Measurements from ENCODE around the gene CTNNB1. TPM values are rescaled to one million over a fixed set of nuclear protein-coding genes. Genes with fewer than 3 reads are reported as not detected.

CTNNB1 gene
- total and polyA plus RNA-seq, 8 donors, result 65.7 to 658 (median 203) TPM

DNA sequence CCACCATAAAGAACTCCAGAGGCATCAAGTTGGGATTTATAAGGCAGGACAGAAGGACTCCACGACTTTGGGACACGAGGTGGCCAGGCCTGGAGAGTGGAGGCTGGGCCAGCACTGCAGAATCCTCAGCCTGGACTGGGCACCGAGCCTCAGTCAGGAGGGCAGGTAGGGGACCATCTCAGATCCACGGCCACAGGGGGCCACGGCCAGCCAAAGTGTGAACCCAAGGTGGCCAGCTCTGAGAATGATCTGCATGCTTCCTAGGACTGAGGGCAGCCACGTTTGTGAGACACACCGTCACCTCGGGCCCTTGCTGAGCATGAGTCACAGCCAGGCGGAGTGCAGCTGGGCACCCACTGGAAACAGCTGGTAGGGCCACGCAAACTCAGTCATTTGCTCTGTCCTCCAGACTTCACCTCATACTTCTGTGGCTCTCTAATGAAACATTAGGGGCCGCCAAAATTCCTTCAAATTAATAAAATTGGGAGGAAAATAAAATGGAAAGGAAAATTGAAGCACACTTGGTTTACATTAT, 65.8 kb downstream of the CTNNB1 start:
- H3K4me1 ChIP-seq, result no peaks in the 10 kb centered on the region
- no peaks in the 10 kb centered on the region for H3K9me3 ChIP-seq
- no peaks in the 10 kb centered on the region for H3K27me3 ChIP-seq
- H3K27ac ChIP-seq, result no peak overlapping the region
- intact Hi-C loops (cut with DNase I; ENCODE audit: low total_unique reads), result no loop called here
- WGBS, 5 donors, result 85 to 87% (median 86%) methylated on average over 7 to 11 of the region's 11 CpGs
- TF ChIP-seq EP300 (IDR thresholded peaks at IDR 0.05), result no peak
- TF ChIP-seq, protein P1, sequence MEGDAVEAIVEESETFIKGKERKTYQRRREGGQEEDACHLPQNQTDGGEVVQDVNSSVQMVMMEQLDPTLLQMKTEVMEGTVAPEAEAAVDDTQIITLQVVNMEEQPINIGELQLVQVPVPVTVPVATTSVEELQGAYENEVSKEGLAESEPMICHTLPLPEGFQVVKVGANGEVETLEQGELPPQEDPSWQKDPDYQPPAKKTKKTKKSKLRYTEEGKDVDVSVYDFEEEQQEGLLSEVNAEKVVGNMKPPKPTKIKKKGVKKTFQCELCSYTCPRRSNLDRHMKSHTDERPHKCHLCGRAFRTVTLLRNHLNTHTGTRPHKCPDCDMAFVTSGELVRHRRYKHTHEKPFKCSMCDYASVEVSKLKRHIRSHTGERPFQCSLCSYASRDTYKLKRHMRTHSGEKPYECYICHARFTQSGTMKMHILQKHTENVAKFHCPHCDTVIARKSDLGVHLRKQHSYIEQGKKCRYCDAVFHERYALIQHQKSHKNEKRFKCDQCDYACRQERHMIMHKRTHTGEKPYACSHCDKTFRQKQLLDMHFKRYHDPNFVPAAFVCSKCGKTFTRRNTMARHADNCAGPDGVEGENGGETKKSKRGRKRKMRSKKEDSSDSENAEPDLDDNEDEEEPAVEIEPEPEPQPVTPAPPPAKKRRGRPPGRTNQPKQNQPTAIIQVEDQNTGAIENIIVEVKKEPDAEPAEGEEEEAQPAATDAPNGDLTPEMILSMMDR (IDR thresholded peaks at IDR 0.05), result no peak
- TF ChIP-seq POLR2AphosphoS5 (IDR thresholded peaks at IDR 0.05), result no peak
- TF ChIP-seq POLR2A (IDR thresholded peaks at IDR 0.05), result no peak
- H3K4me3 ChIP-seq, result no peak overlapping the region
- DNase-seq, result no peak
- no peaks in the 10 kb centered on the region for H3K36me3 ChIP-seq

DNA sequence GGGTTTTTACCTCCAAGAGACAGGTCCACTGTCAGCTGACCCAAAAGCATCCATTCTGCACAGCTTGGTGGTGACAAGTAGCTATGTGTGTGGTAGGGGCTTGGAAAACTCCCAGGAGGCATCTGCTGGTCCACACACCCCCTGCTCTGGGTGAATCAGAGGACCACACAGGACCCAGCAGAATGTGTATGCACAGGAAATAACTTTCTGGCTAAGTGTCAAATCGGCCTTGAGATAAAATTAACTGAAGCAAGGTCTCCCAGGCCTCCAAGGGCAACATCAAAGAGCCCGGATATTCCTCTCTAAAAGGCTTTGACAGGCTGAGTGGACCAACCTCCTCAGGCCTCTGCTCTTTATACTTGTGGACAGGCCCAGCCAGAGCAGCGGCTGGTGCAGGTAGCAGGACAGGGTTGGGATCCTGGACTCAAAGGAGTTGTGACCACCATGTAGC, 66.5 kb downstream of the CTNNB1 start:
- no peak overlapping the region for H3K4me3 ChIP-seq
- H3K4me1 ChIP-seq, result no peaks in the 10 kb centered on the region
- TF ChIP-seq EP300 (IDR thresholded peaks at IDR 0.05) (no peak), POLR2AphosphoS5 (IDR thresholded peaks at IDR 0.05) (no peak), POLR2A (IDR thresholded peaks at IDR 0.05) (no peak)
- TF ChIP-seq, protein P1 (IDR thresholded peaks at IDR 0.05), result no peak
- H3K36me3 ChIP-seq, result no peaks in the 10 kb centered on the region
- no peaks in the 10 kb centered on the region for H3K9me3 ChIP-seq
- H3K27ac ChIP-seq, result no peak overlapping the region
- H3K27me3 ChIP-seq, result no peaks in the 10 kb centered on the region
- intact Hi-C loops (cut with DNase I; ENCODE audit: low total_unique reads), result no loop called here
- WGBS, 5 donors, result 19 to 46% (median 24%) methylated on average over 3 of the region's 3 CpGs
- DNase-seq, result peak in 1 of 2 donors; percentile 57

DNA sequence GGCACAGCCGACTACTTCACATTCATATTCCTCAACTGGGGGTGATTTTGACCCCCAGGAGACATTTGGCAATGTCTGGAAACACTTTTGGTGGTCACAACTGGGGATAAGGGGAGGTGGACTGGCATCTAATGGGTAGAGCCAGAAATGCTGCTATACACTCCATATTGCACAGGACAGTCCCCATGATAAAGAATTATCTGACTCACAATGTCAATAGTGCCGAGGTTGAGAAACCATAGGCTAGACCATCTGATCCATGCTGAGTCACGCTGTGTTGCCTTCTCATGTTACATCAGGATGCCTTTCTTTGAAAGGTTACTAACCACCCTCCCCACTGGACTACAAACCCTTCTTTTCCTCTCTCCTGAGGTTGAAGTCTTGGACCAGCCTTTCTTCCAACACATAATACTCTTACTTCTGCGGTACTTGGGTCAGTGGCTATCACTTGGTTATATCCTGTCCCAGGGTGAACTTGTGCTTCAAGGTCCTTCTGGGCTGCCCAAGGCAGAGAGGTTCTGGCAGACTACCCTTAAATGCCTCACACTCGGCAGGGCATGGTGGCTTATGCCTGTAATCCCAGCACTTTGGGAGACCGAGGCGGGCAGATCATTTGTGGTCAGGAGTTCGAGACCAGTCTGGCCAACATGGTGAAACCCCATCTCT, 68.8 kb downstream of the CTNNB1 start:
- Histone ChIP-seq H3K27ac (no peak overlapping the region), H3K27me3 (no peaks in the 10 kb centered on the region), H3K9me3 (peaks cover 0 to 20% (median 10%) of the 10 kb centered on the region in 4 donors), H3K4me3 (no peak overlapping the region), H3K36me3 (no peaks in the 10 kb centered on the region), H3K4me1 (no peaks in the 10 kb centered on the region)
- no peak for DNase-seq
- intact Hi-C loops (cut with DNase I; ENCODE audit: low total_unique reads), result no loop called here
- WGBS, 5 donors, result 90 to 93% (median 91%) methylated on average over 7 to 8 of the region's 8 CpGs
- TF ChIP-seq POLR2AphosphoS5 (IDR thresholded peaks at IDR 0.05) (peak in 2 of 3 donors; percentile 8 to 11), POLR2A (IDR thresholded peaks at IDR 0.05) (no peak), EP300 (IDR thresholded peaks at IDR 0.05) (no peak)

DNA sequence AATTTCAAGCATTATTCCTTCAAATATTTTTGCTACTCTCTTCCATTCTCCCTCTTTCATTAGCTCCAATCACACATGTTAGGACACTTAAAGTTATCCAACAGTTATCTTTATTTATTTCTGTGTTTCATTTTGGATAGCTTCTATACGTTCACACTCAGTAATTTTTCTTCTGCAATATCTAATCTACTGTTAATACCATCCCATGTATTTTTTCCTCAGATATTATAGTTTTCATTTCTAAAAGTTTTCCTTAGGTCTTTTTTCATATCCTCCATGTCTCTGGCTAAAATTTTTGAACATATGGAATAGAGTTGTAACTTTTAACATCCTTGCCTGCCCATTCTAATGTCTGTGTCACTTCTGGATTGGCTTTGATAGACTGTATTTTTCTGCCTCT, 73.4 kb downstream of the CTNNB1 start:
- intact Hi-C loops (cut with DNase I; ENCODE audit: low total_unique reads), result no loop called here
- no peak overlapping the region for H3K4me3 ChIP-seq
- no peaks in the 10 kb centered on the region for H3K4me1 ChIP-seq
- TF ChIP-seq EP300 (IDR thresholded peaks at IDR 0.05) (no peak), POLR2AphosphoS5 (IDR thresholded peaks at IDR 0.05) (no peak), POLR2A (IDR thresholded peaks at IDR 0.05) (no peak)
- TF ChIP-seq, protein P1 (IDR thresholded peaks at IDR 0.05), result no peak
- H3K27me3 ChIP-seq, result no peaks in the 10 kb centered on the region
- 81 to 100% (median 96%) methylated on average over 1 of the region's 1 CpG for WGBS, 5 donors
- no peak overlapping the region for H3K27ac ChIP-seq
- DNase-seq, result no peak
- no peaks in the 10 kb centered on the region for H3K36me3 ChIP-seq
- H3K9me3 ChIP-seq, result peaks cover 0 to 28% (median 11%) of the 10 kb centered on the region in 4 donors
